GM12878 (cell line): ENCODE results near the gene CCDC88A. TPM values are rescaled to one million over a fixed set of nuclear protein-coding genes. Genes with fewer than 3 reads are reported as not detected.

Experiments used
- ATAC-seq: fragments of 200-7000 bp; cut with Tn5 transposase; 3 replicates; pipeline ENCODE4 v1.9.1; 2020; ENCODE audit warnings: mild to moderate bottlenecking, moderate library complexity
- BruUV-seq: library from RNA; stranded (reverse); fragments of 400-500 nt; replicated peaks from 2 replicates; lab custom pipeline; 2021; lab: Mats Ljungman, UMichigan
- CTCF ChIA-PET: fragments of 300-600 bp; sonication (Branson Sonifier 250); formaldehyde crosslinking; extraction: SDS; loops from one replicate; lab custom pipeline; 2021; ENCODE audit warnings: inconsistent platforms; lab: Yijun Ruan, JAX
- POLR2A ChIA-PET: fragments of 350-600 bp; formaldehyde crosslinking; extraction: SDS; loops from one replicate; lab custom pipeline; 2021; ENCODE audit warnings: inconsistent platforms; lab: Charles Lee
- RAD21 ChIA-PET: fragments of 300-600 bp; sonication (Branson Sonifier 250); formaldehyde crosslinking; loops from one replicate; lab custom pipeline; 2023; ENCODE audit warnings: antibody characterized with exemption; ENCODE audit not compliant: unreplicated experiment; lab: Charles Lee
- SMC1A ChIA-PET: fragments of 300-600 bp; sonication (Branson Sonifier 250); formaldehyde crosslinking; loops from one replicate; lab custom pipeline; 2023; ENCODE audit not compliant: unreplicated experiment, uncharacterized antibody; lab: Charles Lee
- DNase-seq: peaks from one replicate; pipeline ENCODE4 v3.0.0-alpha.2; 2011; ENCODE audit warnings: low read depth, low spot score
- FAIRE-seq: peaks from 3 replicates; lab custom pipeline; 2011; peaks lifted over from hg19 to GRCh38; lab: Jason Lieb, UNC
- H2AFZ ChIP-seq: 2 replicates; pipeline ENCODE4 v1.6.0; 2011; ENCODE audit warnings: low read depth, low read length, control low read depth; ENCODE audit not compliant: control insufficient read depth
- H3K27ac ChIP-seq: 2 replicates; pipeline ENCODE4 v1.5.1; 2011; ENCODE audit warnings: control low read depth; ENCODE audit not compliant: control insufficient read depth, insufficient read depth
- H3K27me3 ChIP-seq, 2 experiments: replicated peaks in 1 of 2; 2 replicates each; pipeline versions ENCODE4 v1.6.0 to v1.6.1; 2011; ENCODE audit warnings: low read length in 1 of 2; ENCODE audit not compliant: control insufficient read depth in 2 of 2, insufficient read depth in 2 of 2
- H3K36me3 ChIP-seq, 2 experiments: 2 replicates each; pipeline ENCODE4 v1.5.1; 2011; ENCODE audit warnings: low read length in 1 of 2; ENCODE audit not compliant: control insufficient read depth in 2 of 2, insufficient read depth in 2 of 2
- H3K4me1 ChIP-seq: 2 replicates; pipeline ENCODE4 v1.6.1; 2011; ENCODE audit warnings: mild to moderate bottlenecking, low read length, moderate library complexity, mixed read lengths; ENCODE audit not compliant: control insufficient read depth, insufficient read depth
- H3K4me2 ChIP-seq: 2 replicates; pipeline ENCODE4 v1.6.0; 2011; ENCODE audit warnings: control low read depth; ENCODE audit not compliant: control insufficient read depth, insufficient read depth
- H3K4me3 ChIP-seq: fragments of 200-600 bp; sonication (generic); 2 replicates; pipeline ENCODE4 v1.5.1; 2016
- H3K79me2 ChIP-seq: 2 replicates; pipeline ENCODE4 v1.6.0; 2011; ENCODE audit warnings: low read length; ENCODE audit not compliant: control insufficient read depth, insufficient read depth
- H3K9ac ChIP-seq: 2 replicates; pipeline ENCODE4 v1.8.0; 2011; ENCODE audit warnings: low read length, control low read depth, mixed read lengths; ENCODE audit not compliant: control insufficient read depth, insufficient read depth
- H3K9me3 ChIP-seq: replicated peaks from 3 replicates; pipeline ENCODE4 v1.5.1; 2011; ENCODE audit warnings: mild to moderate bottlenecking, low read length; ENCODE audit not compliant: control insufficient read depth, insufficient read depth
- H4K20me1 ChIP-seq: 2 replicates; pipeline ENCODE4 v1.6.0; 2011; ENCODE audit not compliant: control insufficient read depth, insufficient read depth
- CBX5 ChIP-seq: sonication (generic); IDR thresholded peaks from 2 replicates; pipeline ENCODE4 v1.6.1; 2016; ENCODE audit warnings: low read depth, moderate library complexity, mild to moderate bottlenecking, inconsistent platforms
- CEBPZ ChIP-seq: fragments of 150-350 bp; IDR thresholded peaks from 2 replicates; pipeline ENCODE4 v1.6.1; 2016; ENCODE audit warnings: low read depth, low read length
- ESRRA ChIP-seq: IDR thresholded peaks from 2 replicates; pipeline ENCODE4 v1.6.1; 2012; ENCODE audit warnings: mild to moderate bottlenecking, low read length, improper control_type of control experiment
- IRF5 ChIP-seq: fragments of 450-650 bp; IDR thresholded peaks from 2 replicates; pipeline ENCODE4 v1.6.1; 2017; ENCODE audit warnings: borderline replicate concordance
- MTA2 ChIP-seq: fragments of 450-650 bp; IDR thresholded peaks from 2 replicates; pipeline ENCODE4 v1.6.1; 2016; ENCODE audit warnings: low read depth, mild to moderate bottlenecking, moderate library complexity
- MTA3 ChIP-seq: IDR thresholded peaks from 2 replicates; pipeline ENCODE4 v1.6.1; 2012; ENCODE audit warnings: low read length, inconsistent platforms, borderline replicate concordance
- MXI1 ChIP-seq: fragments of 150-350 bp; IDR thresholded peaks from 2 replicates; pipeline ENCODE4 v1.6.1; 2011; ENCODE audit warnings: low read depth, mild to moderate bottlenecking, inconsistent platforms, low read length, improper control_type of control experiment
- NBN ChIP-seq: fragments of 450-650 bp; IDR thresholded peaks from 2 replicates; pipeline ENCODE4 v1.6.1; 2016
- NR2F1 ChIP-seq: fragments of 450-650 bp; conservative IDR thresholded peaks from 2 replicates; pipeline ENCODE4 v1.6.1; 2017; ENCODE audit warnings: mild to moderate bottlenecking
- RBBP5 ChIP-seq: fragments of 200-600 bp; sonication (generic); conservative IDR thresholded peaks from 2 replicates; pipeline ENCODE4 v1.6.1; 2016
- SIN3A ChIP-seq: IDR thresholded peaks from 2 replicates; pipeline ENCODE4 v1.6.1; 2012; ENCODE audit warnings: low read depth, low read length, improper control_type of control experiment
- USF1 ChIP-seq: IDR thresholded peaks from 2 replicates; pipeline ENCODE4 v1.6.1; 2011; ENCODE audit warnings: borderline replicate concordance, low read depth, mild to moderate bottlenecking, moderate library complexity, mixed read lengths, low read length; ENCODE audit not compliant: insufficient read depth; ENCODE audit errors: extremely low read length
- WRNIP1 ChIP-seq: IDR thresholded peaks from 2 replicates; pipeline ENCODE4 v1.6.1; 2011; ENCODE audit warnings: low read depth, low read length, improper control_type of control experiment, borderline replicate concordance
- YY1 ChIP-seq: IDR thresholded peaks from 2 replicates; pipeline ENCODE4 v1.6.1; 2011; ENCODE audit warnings: low read depth, mild to moderate bottlenecking, low read length
- ZNF687 ChIP-seq: fragments of 450-650 bp; IDR thresholded peaks from 2 replicates; pipeline ENCODE4 v1.6.1; 2017; ENCODE audit warnings: mild to moderate bottlenecking, moderate library complexity
- in situ Hi-C: fragments of 300-500 bp; cut with MboI; formaldehyde crosslinking; loops from 9 replicates; pipeline ENCODE4 v1.14.3; 2018; ENCODE audit warnings: mixed read lengths
- intact Hi-C: fragments of 100-400 bp; cut with micrococcal nuclease; formaldehyde crosslinking; loops from one replicate; pipeline ENCODE4 v1.14.2; 2022; ENCODE audit not compliant: unreplicated experiment
- polyA plus RNA-seq, 11 experiments: library from polyadenylated mRNA; depleted of rRNA in 4 of 11; unstranded in 6 of 11; stranded (reverse) in 5 of 11; fragments of >200 nt; fragmentation: Nextera tagmentation in 4 of 11; fragmentation: Illumina TruSeq in 1 of 11; extraction: Ambion mirVana in 4 of 11; extraction: Trizol in 1 of 11; gene quantifications; 1 replicate in 1 of 11; 2 replicates in 10 of 11; pipeline versions ENCODE4 v1.2.1 to v1.2.3, GENCODE V29; 2011 to 2016; ENCODE audit warnings: inconsistent platforms in 2 of 11, missing spikeins in 2 of 11, low read depth in 1 of 11
- total RNA-seq, 4 experiments: library from RNA; depleted of rRNA in 3 of 4; stranded (reverse); fragments of >200 nt in 3 of 4; fragmentation: Illumina TruSeq in 1 of 4; extraction: Trizol in 1 of 4; gene quantifications; 2 replicates each; pipeline versions ENCODE4 v1.2.1 to v1.2.3, GENCODE V29; 2013 to 2021

The CCDC88A gene
- total and polyA plus RNA-seq, 10 of the 15 experiments (the other 5 are each of a cell fraction or from before 2014, with no cell fraction given) = 1.8 to 71.6 (median 45.9) TPM

- ChIA-PET CTCF (no interaction called here), POLR2A (no interaction called here), SMC1A (no interaction called here), RAD21 (no interaction called here)
- Histone ChIP-seq H2AFZ (no peak overlapping the region), H3K9me3 (no peaks in the 10 kb centered on the region), H3K27me3 (no peaks in the 10 kb centered on the region), H3K4me3 (no peak overlapping the region), H3K4me2 (no peak overlapping the region), H3K27ac (no peak overlapping the region), H3K9ac (no peak overlapping the region), H3K79me2 (no peaks in the 10 kb centered on the region), H3K4me1 (no peaks in the 10 kb centered on the region), H4K20me1 (no peaks in the 10 kb centered on the region), H3K36me3 (peaks cover 0 to 2% of the 10 kb centered on the region in 2 experiments; a peak in 1 of 4 replicates)
- no peak for ATAC-seq
- FAIRE-seq = no peak
- DNase-seq = no peak
- in situ Hi-C loops (no loop called here), intact Hi-C loops (no loop called here)
- BruUV-seq = no TSS peak
- no peak for TF ChIP-seq YY1
- no peak for TF ChIP-seq NBN
- TF ChIP-seq MXI1 = no peak
- TF ChIP-seq CBX5 = no peak
- TF ChIP-seq ZNF687 = no peak
- no peak for TF ChIP-seq WRNIP1
- no peak for TF ChIP-seq MTA3
- no peak for TF ChIP-seq CEBPZ
- no peak for TF ChIP-seq IRF5
- TF ChIP-seq SIN3A = no peak
- TF ChIP-seq RBBP5 = no peak
- no peak for TF ChIP-seq USF1
- no peak for TF ChIP-seq ESRRA
- no peak for TF ChIP-seq NR2F1
- no peak for TF ChIP-seq MTA2
Observed at GRCh38 chr2:55338268-55338667, 81.4 kb downstream of the CCDC88A start.
